A549 (cell line): ENCODE results near the gene UCKL1. TPM values are rescaled to one million over a fixed set of nuclear protein-coding genes. Genes with fewer than 3 reads are reported as not detected.

ENCODE experiments used
- ATAC-seq, 2 experiments: fragments of 200-7000 bp in 1 of 2; fragments of >200 bp in 1 of 2; cut with Nextera tagmentation in 1 of 2; cut with Tn5 transposase in 1 of 2; 3 replicates each; pipeline versions ENCODE4 v1.8.0 to v1.9.1; 2018 to 2020; ENCODE audit warnings: mild to moderate bottlenecking in 1 of 2, moderate library complexity in 1 of 2
- CTCF ChIA-PET: fragments of 300-600 bp; sonication (Branson Sonifier 250); formaldehyde crosslinking; extraction: SDS; loops from one replicate; lab custom pipeline; 2021; ENCODE audit warnings: antibody characterized with exemption, inconsistent platforms; lab: Yijun Ruan, JAX
- POLR2A ChIA-PET: fragments of 350-600 bp; formaldehyde crosslinking; extraction: SDS; loops from one replicate; lab custom pipeline; 2021; ENCODE audit warnings: antibody characterized with exemption, inconsistent platforms; lab: Yijun Ruan, JAX
- DNase-seq, 2 experiments: peaks; one replicate each; pipeline versions ENCODE4 v3.0.0 to v3.0.0-alpha.2; 2011 to 2016; ENCODE audit warnings: low read depth in 1 of 2, low spot score in 1 of 2
- FAIRE-seq: peaks from 2 replicates; lab custom pipeline; 2011; peaks lifted over from hg19 to GRCh38; lab: Jason Lieb, UNC
- H3K27ac ChIP-seq, 2 experiments: fragments of >200 bp; sonication (Bioruptor Twin); formaldehyde crosslinking; 3 replicates each; pipeline ENCODE4 v1.5.1; 2016 to 2017
- H3K4me1 ChIP-seq: fragments of >200 bp; sonication (Bioruptor Twin); formaldehyde crosslinking; 3 replicates; pipeline ENCODE4 v1.6.1; 2016
- H3K4me2 ChIP-seq: fragments of >200 bp; sonication (Bioruptor Twin); formaldehyde crosslinking; 3 replicates; pipeline ENCODE4 v1.6.1; 2016
- H3K4me3 ChIP-seq: fragments of >200 bp; sonication (Bioruptor Twin); formaldehyde crosslinking; 3 replicates; pipeline ENCODE4 v1.5.1; 2016
- H3K9me3 ChIP-seq: fragments of >200 bp; sonication (Bioruptor Twin); formaldehyde crosslinking; 3 replicates; pipeline ENCODE4 v1.6.1; 2016
- CEBPB ChIP-seq, 2 experiments: fragments of >200 bp in 1 of 2; sonication (Bioruptor Twin) in 1 of 2; formaldehyde crosslinking in 1 of 2; IDR thresholded peaks; 2 replicates each; pipeline ENCODE4 v1.6.1; 2012 to 2016
- CHD4 ChIP-seq: fragments of 200-600 bp; sonication (generic); IDR thresholded peaks from 2 replicates; pipeline ENCODE4 v1.6.1; 2016; ENCODE audit warnings: antibody characterized with exemption, mild to moderate bottlenecking, borderline replicate concordance
- E2F6 ChIP-seq: IDR thresholded peaks from 2 replicates; pipeline ENCODE4 v1.6.1; 2012; ENCODE audit warnings: low read depth, borderline replicate concordance
- EHMT2 ChIP-seq: fragments of 200-600 bp; sonication (generic); IDR thresholded peaks from 2 replicates; pipeline ENCODE4 v1.6.1; 2016; ENCODE audit warnings: antibody characterized with exemption, low read depth, mild to moderate bottlenecking, moderate library complexity
- FOXS1 ChIP-seq: fragments of 250-450 bp; sonication (Bioruptor Pico); IDR thresholded peaks from 2 replicates; pipeline ENCODE4 v1.5.0; 2020; ENCODE audit warnings: mild to moderate bottlenecking, moderate library complexity
- HOXA7 ChIP-seq: fragments of 250-450 bp; sonication (Bioruptor Pico); IDR thresholded peaks from 2 replicates; pipeline ENCODE4 v1.5.0; 2020; ENCODE audit warnings: mild to moderate bottlenecking, moderate library complexity
- HOXB13 ChIP-seq: fragments of 250-450 bp; sonication (Bioruptor Pico); IDR thresholded peaks from 2 replicates; pipeline ENCODE4 v1.5.0; 2020; ENCODE audit warnings: low read depth, mild to moderate bottlenecking, moderate library complexity
- HOXB5 ChIP-seq: fragments of 250-450 bp; sonication (Bioruptor Pico); IDR thresholded peaks from 2 replicates; pipeline ENCODE4 v1.5.0; 2020; ENCODE audit warnings: mild to moderate bottlenecking, moderate library complexity
- KDM5A ChIP-seq: fragments of 200-600 bp; sonication (generic); IDR thresholded peaks from 2 replicates; pipeline ENCODE4 v1.6.1; 2016; ENCODE audit warnings: antibody characterized with exemption, mild to moderate bottlenecking
- MAFK ChIP-seq: fragments of 450-650 bp; IDR thresholded peaks from 2 replicates; pipeline ENCODE4 v1.6.1; 2014; ENCODE audit not compliant: partially characterized antibody
- MYC ChIP-seq: IDR thresholded peaks from 2 replicates; pipeline ENCODE4 v1.6.1; 2012; ENCODE audit warnings: mild to moderate bottlenecking, inconsistent platforms, low read length, improper control_type of control experiment, borderline replicate concordance
- NPAS2 ChIP-seq: fragments of 250-450 bp; sonication (Bioruptor Pico); IDR thresholded peaks from 2 replicates; pipeline ENCODE4 v1.8.0; 2022; ENCODE audit warnings: mild to moderate bottlenecking, moderate library complexity, borderline replicate concordance
- NR3C1 ChIP-seq: fragments of >200 bp; sonication (Bioruptor Twin); formaldehyde crosslinking; IDR thresholded peaks from 3 replicates; pipeline ENCODE4 v1.6.1; 2017
- REST ChIP-seq: fragments of 200-600 bp; sonication (generic); IDR thresholded peaks from 2 replicates; pipeline ENCODE4 v1.6.1; 2016; ENCODE audit warnings: antibody characterized with exemption, mild to moderate bottlenecking, moderate library complexity
- RFX5 ChIP-seq: fragments of 450-650 bp; IDR thresholded peaks from 2 replicates; pipeline ENCODE4 v1.7.1; 2014; ENCODE audit warnings: antibody characterized with exemption, mild to moderate bottlenecking, moderate library complexity
- RNF2 ChIP-seq: fragments of 200-600 bp; sonication (generic); IDR thresholded peaks from 2 replicates; pipeline ENCODE4 v1.6.1; 2016; ENCODE audit warnings: low read depth, mild to moderate bottlenecking, antibody characterized with exemption, moderate library complexity, borderline replicate concordance
- TFCP2L1 ChIP-seq: fragments of 250-450 bp; sonication (Bioruptor Pico); IDR thresholded peaks from 2 replicates; pipeline ENCODE4 v1.5.0; 2021; ENCODE audit warnings: mild to moderate bottlenecking
- WGBS: methylation state at CpG from one replicate; pipeline ENCODE4 v1.1.6; 2017; ENCODE audit errors: missing lambda C conversion rate; 5-methylcytosine and 5-hydroxymethylcytosine counted together
- polyA plus RNA-seq, 4 experiments: library from polyadenylated mRNA; depleted of rRNA in 3 of 4; stranded (reverse); fragments of >200 nt; fragmentation: RNase III in 1 of 4; extraction: RNeasy Plus Mini Kit Qiagen cat#74134 plus additional on column Dnase treatment in 1 of 4; gene quantifications; 2 replicates in 3 of 4; 3 replicates in 1 of 4; pipeline ENCODE4 v1.2.3, GENCODE V29; 2011 to 2017
- TF ChIP-seq, protein P1 (sequence below): fragments of 250-450 bp; sonication (Bioruptor Pico); IDR thresholded peaks from 2 replicates; pipeline ENCODE4 v1.5.0; 2021; ENCODE audit warnings: mild to moderate bottlenecking, moderate library complexity, borderline replicate concordance

Gene UCKL1
- polyA plus RNA-seq, 2 of the 4 experiments (the other 2 are of a cell fraction), result 19.1 to 30.4 TPM

GRCh38 chr20:63970714-63971431 is 14.7 kb upstream of the UCKL1 start:
- ChIA-PET CTCF (interaction anchor here (0.6 to 0.7 kb wide), 2 partner anchors 22 to 760 kb away, joined by 3 to 4 read pairs; no protein-coding TSS in a partner anchor), POLR2A (no interaction called here)
- peak overlapping the region in 1 of 2 experiments; percentile 97; a peak in 3 of 6 replicates for H3K27ac ChIP-seq
- DNase-seq (no peak), ATAC-seq (no peak), FAIRE-seq (no peak)
- 89% methylated on average over 5 of the region's 5 CpGs for WGBS
- no peak overlapping the region; the same call in 2 of the 3 replicates for H3K4me3 ChIP-seq
- H3K4me1 ChIP-seq, result peaks cover 30% of the 10 kb centered on the region
- TF ChIP-seq CEBPB (IDR thresholded peaks at IDR 0.05), result no peak
- TF ChIP-seq HOXB13 (CRISPR knock-in tag), result no peak
- no peak for TF ChIP-seq HOXB5 (CRISPR knock-in tag)
- no peak for TF ChIP-seq E2F6
- no peak for TF ChIP-seq HOXA7
- no peak for TF ChIP-seq MAFK
- no peak for TF ChIP-seq KDM5A
- TF ChIP-seq NPAS2 (CRISPR knock-in tag), result no peak
- no peak for TF ChIP-seq NR3C1
- TF ChIP-seq FOXS1 (CRISPR knock-in tag), result no peak
- TF ChIP-seq REST, result no peak
- TF ChIP-seq RNF2, result no peak
- no peak for TF ChIP-seq TFCP2L1
- TF ChIP-seq CHD4, result no peak
- no peak for TF ChIP-seq RFX5
- TF ChIP-seq MYC, result no peak
- TF ChIP-seq, protein P1, sequence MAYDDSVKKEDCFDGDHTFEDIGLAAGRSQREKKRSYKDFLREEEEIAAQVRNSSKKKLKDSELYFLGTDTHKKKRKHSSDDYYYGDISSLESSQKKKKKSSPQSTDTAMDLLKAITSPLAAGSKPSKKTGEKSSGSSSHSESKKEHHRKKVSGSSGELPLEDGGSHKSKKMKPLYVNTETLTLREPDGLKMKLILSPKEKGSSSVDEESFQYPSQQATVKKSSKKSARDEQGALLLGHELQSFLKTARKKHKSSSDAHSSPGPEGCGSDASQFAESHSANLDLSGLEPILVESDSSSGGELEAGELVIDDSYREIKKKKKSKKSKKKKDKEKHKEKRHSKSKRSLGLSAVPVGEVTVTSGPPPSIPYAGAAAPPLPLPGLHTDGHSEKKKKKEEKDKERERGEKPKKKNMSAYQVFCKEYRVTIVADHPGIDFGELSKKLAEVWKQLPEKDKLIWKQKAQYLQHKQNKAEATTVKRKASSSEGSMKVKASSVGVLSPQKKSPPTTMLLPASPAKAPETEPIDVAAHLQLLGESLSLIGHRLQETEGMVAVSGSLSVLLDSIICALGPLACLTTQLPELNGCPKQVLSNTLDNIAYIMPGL (CRISPR knock-in tag), result no peak
- no peak for TF ChIP-seq EHMT2
- H3K4me2 ChIP-seq, result peak overlapping the region; percentile 86
- no peaks in the 10 kb centered on the region for H3K9me3 ChIP-seq
